ENCODE results near the gene PRPSAP1.

The PRPSAP1 gene

DNA sequence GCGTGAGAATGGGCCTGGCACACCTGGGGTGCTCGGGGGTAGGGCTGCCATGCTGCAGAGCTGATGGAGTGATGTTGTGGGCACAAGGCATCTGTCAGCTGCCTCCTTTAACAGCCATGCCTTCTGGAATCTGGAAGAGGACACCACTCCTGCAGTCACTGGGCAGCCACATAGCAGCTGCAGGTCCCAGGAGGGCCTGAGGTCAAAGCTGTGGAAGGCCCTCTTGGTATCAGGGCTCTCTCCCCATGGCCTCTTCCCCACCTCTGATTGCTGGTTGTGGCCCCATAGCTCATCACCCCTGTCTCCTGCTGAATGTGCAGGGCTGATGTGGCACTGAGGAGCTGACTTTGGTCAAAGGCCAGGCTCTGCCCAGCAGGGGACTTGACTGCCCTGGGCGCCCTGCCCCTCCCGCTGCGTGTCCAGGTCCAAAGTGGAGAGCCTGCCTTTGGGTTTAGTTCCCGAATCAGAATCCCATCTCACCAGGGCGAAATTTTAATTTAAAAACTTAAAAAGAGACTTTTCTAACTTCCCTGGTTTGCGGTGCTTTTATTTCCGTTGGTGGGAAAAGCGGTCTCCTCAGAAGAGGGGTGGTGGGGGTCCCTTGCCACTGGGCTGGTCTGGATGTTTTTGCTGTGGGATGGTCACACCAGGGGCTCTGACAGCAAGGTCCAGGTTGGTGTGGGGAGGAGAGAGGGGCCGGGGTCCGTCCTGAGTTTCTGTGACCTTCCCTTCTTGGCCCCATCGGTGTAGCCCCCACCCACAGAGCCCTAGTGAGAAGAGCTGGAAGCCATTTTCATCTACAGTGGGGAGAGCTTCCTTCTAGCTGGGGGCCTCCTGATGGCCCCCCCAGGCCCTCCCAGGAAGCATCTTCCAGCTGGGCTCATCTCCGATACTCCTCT lies 82.7 kb downstream of the PRPSAP1 start:
- TF ChIP-seq ZBTB7A (IDR thresholded peaks at IDR 0.05; ENCODE audit: low read depth) (no peak), CEBPB (IDR thresholded peaks at IDR 0.05) (no peak), CREB1 (IDR thresholded peaks at IDR 0.05; ENCODE audit: low read depth) (no peak), FOXM1 (IDR thresholded peaks at IDR 0.05; ENCODE audit: borderline replicate concordance, low read depth) (no peak), EP300 (IDR thresholded peaks at IDR 0.05; ENCODE audit: borderline replicate concordance) (no peak)
- TF ChIP-seq, protein P1, sequence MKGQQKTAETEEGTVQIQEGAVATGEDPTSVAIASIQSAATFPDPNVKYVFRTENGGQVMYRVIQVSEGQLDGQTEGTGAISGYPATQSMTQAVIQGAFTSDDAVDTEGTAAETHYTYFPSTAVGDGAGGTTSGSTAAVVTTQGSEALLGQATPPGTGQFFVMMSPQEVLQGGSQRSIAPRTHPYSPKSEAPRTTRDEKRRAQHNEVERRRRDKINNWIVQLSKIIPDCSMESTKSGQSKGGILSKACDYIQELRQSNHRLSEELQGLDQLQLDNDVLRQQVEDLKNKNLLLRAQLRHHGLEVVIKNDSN (IDR thresholded peaks at IDR 0.05) = no peak
- TF ChIP-seq, protein P2, sequence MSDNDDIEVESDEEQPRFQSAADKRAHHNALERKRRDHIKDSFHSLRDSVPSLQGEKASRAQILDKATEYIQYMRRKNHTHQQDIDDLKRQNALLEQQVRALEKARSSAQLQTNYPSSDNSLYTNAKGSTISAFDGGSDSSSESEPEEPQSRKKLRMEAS (IDR thresholded peaks at IDR 0.05) = no peak

DNA sequence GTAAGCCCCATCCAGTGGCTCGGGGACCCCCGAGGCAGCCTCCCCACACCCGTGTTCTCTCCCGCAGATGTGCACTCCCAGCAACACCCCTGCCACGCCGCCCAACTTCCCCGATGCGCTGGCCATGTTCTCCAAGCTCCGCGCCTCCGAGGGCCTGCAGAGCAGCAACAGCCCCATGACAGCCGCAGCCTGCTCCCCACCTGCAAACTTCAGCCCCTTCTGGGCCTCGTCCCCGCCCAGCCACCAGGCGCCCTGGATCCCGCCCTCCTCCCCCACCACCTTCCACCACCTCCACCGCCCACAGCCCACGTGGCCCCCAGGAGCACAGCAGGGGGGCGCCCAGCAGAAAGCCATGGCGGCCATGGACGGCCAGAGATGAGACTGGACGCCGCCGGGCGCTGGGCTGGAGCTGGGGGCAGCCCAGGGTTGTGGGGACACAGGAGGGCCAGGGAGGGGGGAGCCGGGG lies 83.6 kb downstream of the PRPSAP1 start:
- TF ChIP-seq RAD21 (IDR thresholded peaks at IDR 0.05; ENCODE audit: low read depth) (no peak), EGR1 (IDR thresholded peaks at IDR 0.05) (no peak), YY1 (IDR thresholded peaks at IDR 0.05; ENCODE audit: low read depth) (no peak)

DNA sequence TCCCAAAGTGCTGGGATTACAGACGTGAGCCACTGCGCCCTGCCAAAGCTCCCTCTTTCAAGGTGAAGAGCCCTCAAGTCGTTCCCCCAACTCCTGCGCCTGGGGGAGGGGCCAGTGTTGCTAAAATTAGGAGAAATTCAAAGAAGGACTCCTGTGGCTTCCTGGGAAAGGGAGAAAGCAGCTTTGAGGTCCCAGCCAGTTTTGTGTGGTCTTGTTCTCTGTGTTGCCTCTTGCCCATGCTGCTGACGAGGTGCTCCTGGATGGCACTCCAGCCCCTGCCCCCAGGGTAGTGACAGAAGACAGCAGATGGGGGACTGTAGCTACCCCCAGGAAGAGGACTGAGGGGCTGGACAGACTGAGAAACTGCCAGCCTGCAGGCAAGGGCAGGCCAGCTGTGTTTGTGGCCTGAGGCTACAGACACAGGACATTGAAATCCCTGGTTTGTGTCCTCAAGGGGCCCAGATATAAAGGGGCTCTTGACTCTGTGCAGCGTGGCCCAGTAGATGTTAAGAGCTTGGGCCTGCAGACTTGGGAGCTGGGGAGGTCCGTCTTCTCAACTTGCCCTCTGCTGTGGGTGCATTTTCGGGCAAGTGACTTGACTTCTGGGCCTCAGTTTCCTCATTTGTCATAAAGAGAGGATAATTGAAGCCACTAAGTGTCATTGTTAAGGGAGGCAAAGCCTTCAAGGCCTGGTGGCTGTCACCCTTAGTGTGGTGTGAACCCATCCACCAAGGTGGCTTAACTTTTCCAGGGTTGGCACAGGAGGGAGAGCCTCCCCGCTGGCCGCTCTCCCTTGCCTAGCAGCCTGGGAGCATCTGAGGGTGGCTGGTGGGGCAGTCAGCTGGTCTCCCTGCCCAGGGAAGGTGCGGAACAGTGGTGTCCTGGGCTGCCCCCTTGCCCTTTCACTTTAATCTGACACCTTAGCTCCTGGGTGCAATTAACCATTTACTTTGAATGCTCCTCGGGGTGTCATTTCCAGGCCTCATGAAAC lies 84.4 kb downstream of the PRPSAP1 start:
- TF ChIP-seq EGR1 (IDR thresholded peaks at IDR 0.05) (no peak), TCF12 (IDR thresholded peaks at IDR 0.05; ENCODE audit: low read depth) (no peak), ZBTB7A (IDR thresholded peaks at IDR 0.05; ENCODE audit: low read depth) (no peak), EP300 (IDR thresholded peaks at IDR 0.05; ENCODE audit: borderline replicate concordance) (no peak), RAD21 (IDR thresholded peaks at IDR 0.05; ENCODE audit: low read depth) (no peak), YY1 (IDR thresholded peaks at IDR 0.05; ENCODE audit: low read depth) (no peak), CEBPB (IDR thresholded peaks at IDR 0.05) (no peak)
- TF ChIP-seq, protein P2 (IDR thresholded peaks at IDR 0.05) = no peak
- TF ChIP-seq, protein P3, sequence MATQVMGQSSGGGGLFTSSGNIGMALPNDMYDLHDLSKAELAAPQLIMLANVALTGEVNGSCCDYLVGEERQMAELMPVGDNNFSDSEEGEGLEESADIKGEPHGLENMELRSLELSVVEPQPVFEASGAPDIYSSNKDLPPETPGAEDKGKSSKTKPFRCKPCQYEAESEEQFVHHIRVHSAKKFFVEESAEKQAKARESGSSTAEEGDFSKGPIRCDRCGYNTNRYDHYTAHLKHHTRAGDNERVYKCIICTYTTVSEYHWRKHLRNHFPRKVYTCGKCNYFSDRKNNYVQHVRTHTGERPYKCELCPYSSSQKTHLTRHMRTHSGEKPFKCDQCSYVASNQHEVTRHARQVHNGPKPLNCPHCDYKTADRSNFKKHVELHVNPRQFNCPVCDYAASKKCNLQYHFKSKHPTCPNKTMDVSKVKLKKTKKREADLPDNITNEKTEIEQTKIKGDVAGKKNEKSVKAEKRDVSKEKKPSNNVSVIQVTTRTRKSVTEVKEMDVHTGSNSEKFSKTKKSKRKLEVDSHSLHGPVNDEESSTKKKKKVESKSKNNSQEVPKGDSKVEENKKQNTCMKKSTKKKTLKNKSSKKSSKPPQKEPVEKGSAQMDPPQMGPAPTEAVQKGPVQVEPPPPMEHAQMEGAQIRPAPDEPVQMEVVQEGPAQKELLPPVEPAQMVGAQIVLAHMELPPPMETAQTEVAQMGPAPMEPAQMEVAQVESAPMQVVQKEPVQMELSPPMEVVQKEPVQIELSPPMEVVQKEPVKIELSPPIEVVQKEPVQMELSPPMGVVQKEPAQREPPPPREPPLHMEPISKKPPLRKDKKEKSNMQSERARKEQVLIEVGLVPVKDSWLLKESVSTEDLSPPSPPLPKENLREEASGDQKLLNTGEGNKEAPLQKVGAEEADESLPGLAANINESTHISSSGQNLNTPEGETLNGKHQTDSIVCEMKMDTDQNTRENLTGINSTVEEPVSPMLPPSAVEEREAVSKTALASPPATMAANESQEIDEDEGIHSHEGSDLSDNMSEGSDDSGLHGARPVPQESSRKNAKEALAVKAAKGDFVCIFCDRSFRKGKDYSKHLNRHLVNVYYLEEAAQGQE (IDR thresholded peaks at IDR 0.05; ENCODE audit: low read depth) = no peak

DNA sequence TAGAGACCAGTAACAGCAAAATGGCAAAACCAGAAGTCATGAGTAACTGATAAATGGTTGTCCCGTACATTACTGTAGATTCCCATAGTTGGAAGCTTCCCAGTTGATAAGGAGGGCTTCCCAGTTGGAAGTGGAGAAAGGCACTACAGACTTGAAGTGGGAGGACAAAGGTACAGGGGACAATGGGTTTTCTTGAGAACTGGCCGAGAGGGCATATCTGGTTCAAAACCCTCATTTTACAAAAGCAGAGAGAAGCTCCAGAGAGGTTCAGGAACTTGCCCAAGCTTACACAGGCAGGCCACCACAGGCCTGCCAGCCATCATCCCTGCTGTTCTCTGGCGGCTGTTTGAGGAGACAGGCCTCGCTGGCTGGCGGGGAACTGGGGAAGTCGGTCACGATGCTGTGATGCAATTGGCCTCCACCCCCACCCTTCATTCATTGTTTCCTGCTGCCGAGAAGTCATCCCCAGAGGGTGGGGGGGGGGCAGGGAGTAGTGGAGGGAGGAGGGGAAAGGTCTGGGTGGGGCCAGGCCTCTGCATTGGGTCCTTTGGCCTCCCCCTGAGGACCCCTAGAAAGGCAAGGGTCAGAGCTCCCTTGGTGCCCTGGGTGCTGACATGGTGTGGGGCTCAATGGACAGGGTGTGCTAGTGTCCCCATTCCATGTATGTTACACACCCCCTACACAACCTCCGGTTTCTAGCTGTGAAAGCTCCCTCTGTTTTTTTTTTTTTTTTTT lies 85.5 kb downstream of the PRPSAP1 start:
- 0 out of 2 replicates have a peak, but pooled peaks have one; percentile 4 for TF ChIP-seq CEBPB (IDR thresholded peaks at IDR 0.05)
- no peak for TF ChIP-seq NFIC (IDR thresholded peaks at IDR 0.05)
- TF ChIP-seq, protein P2 (IDR thresholded peaks at IDR 0.05) = no peak
- no peak for TF ChIP-seq EGR1 (IDR thresholded peaks at IDR 0.05)

DNA sequence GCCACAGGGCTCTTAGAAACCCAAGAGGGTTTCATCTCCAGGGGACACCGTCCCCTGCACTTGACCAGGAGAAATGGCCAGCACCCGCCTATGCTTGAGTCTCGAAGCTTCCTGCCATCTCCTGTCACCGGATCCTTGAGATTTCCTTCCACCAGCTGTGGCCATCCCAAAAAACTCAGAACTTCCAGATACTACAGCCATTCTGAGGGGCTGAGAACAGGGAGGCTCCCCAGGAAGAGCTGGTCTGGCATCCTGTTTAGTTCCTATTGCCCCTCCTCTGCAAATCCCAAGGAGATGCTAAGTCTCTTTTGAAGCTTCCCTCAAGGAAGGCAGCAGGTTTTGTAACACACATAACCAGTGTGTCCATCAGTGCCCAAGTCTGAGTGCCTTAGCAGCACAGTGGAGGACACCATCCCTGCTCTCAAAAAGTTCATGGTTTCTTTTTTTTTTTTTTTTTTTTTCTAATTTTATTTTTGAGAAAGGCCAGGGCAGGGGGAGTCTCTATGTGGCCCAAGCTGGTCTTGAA lies 86.6 kb downstream of the PRPSAP1 start:
- no peak for TF ChIP-seq EGR1 (IDR thresholded peaks at IDR 0.05)
- no peak for TF ChIP-seq TEAD4 (IDR thresholded peaks at IDR 0.05)
- TF ChIP-seq TCF12 (IDR thresholded peaks at IDR 0.05; ENCODE audit: low read depth) = no peak
- no peak for TF ChIP-seq YY1 (IDR thresholded peaks at IDR 0.05; ENCODE audit: low read depth)
- no peak for TF ChIP-seq NFIC (IDR thresholded peaks at IDR 0.05)
- TF ChIP-seq TAF1 (IDR thresholded peaks at IDR 0.05; ENCODE audit: low read depth) = no peak
- no peak for TF ChIP-seq CREB1 (IDR thresholded peaks at IDR 0.05; ENCODE audit: low read depth)
- no peak for TF ChIP-seq EP300 (IDR thresholded peaks at IDR 0.05; ENCODE audit: borderline replicate concordance)
- no peak for TF ChIP-seq FOXM1 (IDR thresholded peaks at IDR 0.05; ENCODE audit: borderline replicate concordance, low read depth)
- no peak for TF ChIP-seq CEBPB (IDR thresholded peaks at IDR 0.05)
- no peak for TF ChIP-seq ZBTB7A (IDR thresholded peaks at IDR 0.05; ENCODE audit: low read depth)
- TF ChIP-seq, protein P3 (IDR thresholded peaks at IDR 0.05; ENCODE audit: low read depth) = no peak
- TF ChIP-seq, protein P2 (IDR thresholded peaks at IDR 0.05) = no peak
- TF ChIP-seq RAD21 (IDR thresholded peaks at IDR 0.05; ENCODE audit: low read depth) = no peak
- TF ChIP-seq, protein P1 (IDR thresholded peaks at IDR 0.05) = no peak
